Vagina (tissue), 2 donors: ENCODE results near the gene ISOC2.

Experiments used
- CTCF ChIP-seq, 3 experiments: fragments of 450-650 bp in 2 of 3; fragments of 200-600 bp in 1 of 3; sonication (generic) in 1 of 3; IDR thresholded peaks; one replicate each; pipeline ENCODE4 v1.5.1; 2017 to 2019; ENCODE audit warnings: antibody characterized with exemption in 3 of 3, mild to moderate bottlenecking in 2 of 3, moderate library complexity in 2 of 3
- POLR2A ChIP-seq, 2 donors: fragments of 450-650 bp; IDR thresholded peaks; one replicate each; pipeline ENCODE4 v1.6.1; 2017; ENCODE audit warnings: antibody characterized with exemption in 2 of 2, mild to moderate bottlenecking in 2 of 2, moderate library complexity in 2 of 2

- no peak for TF ChIP-seq CTCF (IDR thresholded peaks at IDR 0.05)
- TF ChIP-seq POLR2A (IDR thresholded peaks at IDR 0.05) = no peak
Measured at GRCh38 chr19:55464039-55464661, 2.7 kb upstream of the ISOC2 start.
